ENCODE data around the gene CER1. TPM values are rescaled to one million over a fixed set of nuclear protein-coding genes. Genes with fewer than 3 reads are reported as not detected.

The CER1 gene
- total RNA-seq, 1 donor, result not detected

DNA sequence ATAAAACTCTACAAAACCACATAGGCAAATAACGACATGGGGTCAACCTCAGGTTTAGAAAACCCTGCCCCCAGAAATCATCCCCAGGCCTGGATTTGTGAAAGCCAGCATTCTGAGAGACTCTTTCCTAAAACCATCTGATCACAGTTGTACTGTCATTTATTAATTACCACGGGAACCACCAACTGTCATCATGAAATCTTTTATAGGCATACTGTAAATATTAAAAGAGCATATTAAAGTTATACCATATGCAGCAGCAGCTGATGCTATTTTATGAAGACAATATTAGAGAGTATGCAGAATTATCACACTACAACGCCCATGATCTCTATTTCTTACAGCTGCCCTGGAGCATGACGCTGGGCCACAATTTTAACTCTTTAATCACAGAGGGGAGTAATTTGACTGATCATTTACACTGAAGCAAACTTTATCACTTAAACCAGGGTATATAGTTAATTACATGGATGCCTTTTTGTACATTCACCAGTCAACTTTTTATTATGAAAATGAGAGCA lies 20.3 kb downstream of the CER1 start:
- H3K9me3 ChIP-seq (ENCODE audit: low read depth, low read length), result no peaks in the 10 kb centered on the region
- no peaks in the 10 kb centered on the region for H3K4me1 ChIP-seq (ENCODE audit: insufficient read depth, low read length)
- H3K27me3 ChIP-seq (ENCODE audit: insufficient read depth, low read length), result peaks cover 18% of the 10 kb centered on the region
- no peak overlapping the region for H3K27ac ChIP-seq (ENCODE audit: low read depth, low read length)
- H3K36me3 ChIP-seq (ENCODE audit: insufficient read depth, low read length), result no peaks in the 10 kb centered on the region
- no peaks in the 10 kb centered on the region for H3K79me2 ChIP-seq (ENCODE audit: insufficient read depth, low read length)
- H3K4me2 ChIP-seq (ENCODE audit: insufficient read depth, low read length), result no peak overlapping the region
- TF ChIP-seq, protein P1, sequence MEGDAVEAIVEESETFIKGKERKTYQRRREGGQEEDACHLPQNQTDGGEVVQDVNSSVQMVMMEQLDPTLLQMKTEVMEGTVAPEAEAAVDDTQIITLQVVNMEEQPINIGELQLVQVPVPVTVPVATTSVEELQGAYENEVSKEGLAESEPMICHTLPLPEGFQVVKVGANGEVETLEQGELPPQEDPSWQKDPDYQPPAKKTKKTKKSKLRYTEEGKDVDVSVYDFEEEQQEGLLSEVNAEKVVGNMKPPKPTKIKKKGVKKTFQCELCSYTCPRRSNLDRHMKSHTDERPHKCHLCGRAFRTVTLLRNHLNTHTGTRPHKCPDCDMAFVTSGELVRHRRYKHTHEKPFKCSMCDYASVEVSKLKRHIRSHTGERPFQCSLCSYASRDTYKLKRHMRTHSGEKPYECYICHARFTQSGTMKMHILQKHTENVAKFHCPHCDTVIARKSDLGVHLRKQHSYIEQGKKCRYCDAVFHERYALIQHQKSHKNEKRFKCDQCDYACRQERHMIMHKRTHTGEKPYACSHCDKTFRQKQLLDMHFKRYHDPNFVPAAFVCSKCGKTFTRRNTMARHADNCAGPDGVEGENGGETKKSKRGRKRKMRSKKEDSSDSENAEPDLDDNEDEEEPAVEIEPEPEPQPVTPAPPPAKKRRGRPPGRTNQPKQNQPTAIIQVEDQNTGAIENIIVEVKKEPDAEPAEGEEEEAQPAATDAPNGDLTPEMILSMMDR (IDR thresholded peaks at IDR 0.05; ENCODE audit: extremely low read depth, low read depth, low read length), result no peak
- DNase-seq (ENCODE audit: insufficient read length, low spot score, missing footprints), result no peak
- no peaks in the 10 kb centered on the region for H4K20me1 ChIP-seq (ENCODE audit: insufficient read depth, low read length)
- no peak overlapping the region for H2AFZ ChIP-seq (ENCODE audit: low read length)
- no peak overlapping the region for H3K4me3 ChIP-seq (ENCODE audit: insufficient read depth, low read length)

DNA sequence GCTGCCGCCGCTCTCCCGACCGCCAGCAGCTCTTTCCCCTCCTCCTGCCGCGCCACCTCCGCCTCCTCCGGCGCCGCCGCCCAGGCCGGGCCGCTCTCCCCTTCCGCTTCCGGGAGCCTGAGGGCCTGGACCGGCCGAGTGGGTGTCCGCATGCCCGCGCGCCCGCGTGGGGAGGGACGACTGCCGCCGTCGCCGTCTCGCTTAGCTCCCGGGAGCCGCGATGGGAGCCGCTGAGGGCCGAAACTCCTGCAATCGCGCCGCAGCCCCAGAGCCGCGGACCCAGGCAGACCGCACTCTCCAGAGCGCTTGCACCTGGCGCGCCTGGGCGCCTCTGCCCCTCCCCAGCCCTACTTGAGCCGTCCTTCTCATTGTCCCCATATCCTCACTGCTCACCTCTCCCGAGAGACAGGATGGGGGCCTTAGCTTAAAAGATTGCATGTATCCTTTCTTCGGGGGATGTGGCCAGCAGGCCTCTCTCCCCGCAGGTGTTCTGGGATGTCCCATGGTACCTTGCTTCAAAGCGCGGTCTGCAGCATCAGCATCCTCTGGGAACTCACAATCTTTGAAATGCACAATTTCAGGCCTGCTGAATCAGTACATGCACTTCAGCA lies 29.2 kb downstream of the CER1 start, which contains the start of gene ZDHHC21:
Gene ZDHHC21 (minus strand): TSS at position 182 of the 611 bp plus-strand sequence. CDS start 19,092 bp downstream, outside the sequence.
- TF ChIP-seq, protein P1 (IDR thresholded peaks at IDR 0.05; ENCODE audit: extremely low read depth, low read depth, low read length), result no peak
- H3K4me2 ChIP-seq (ENCODE audit: insufficient read depth, low read length), result peak within 1 kb of the TSS; percentile 88
- H3K4me1 ChIP-seq (ENCODE audit: insufficient read depth, low read length), result peaks cover 19% of the 10 kb centered on the region
- peak within 1 kb of the TSS; percentile 92 for H2AFZ ChIP-seq (ENCODE audit: low read length)
- H3K27me3 ChIP-seq (ENCODE audit: insufficient read depth, low read length), result peaks cover 16% of the 10 kb centered on the region
- H3K9me3 ChIP-seq (ENCODE audit: low read depth, low read length), result no peaks in the 10 kb centered on the region
- peaks cover 24% of the 10 kb centered on the region for H3K79me2 ChIP-seq (ENCODE audit: insufficient read depth, low read length)
- H3K27ac ChIP-seq (ENCODE audit: low read depth, low read length), result no peak within 1 kb of the TSS
- H4K20me1 ChIP-seq (ENCODE audit: insufficient read depth, low read length), result no peaks in the 10 kb centered on the region
- peaks cover 5% of the 10 kb centered on the region for H3K36me3 ChIP-seq (ENCODE audit: insufficient read depth, low read length)
- H3K4me3 ChIP-seq (ENCODE audit: insufficient read depth, low read length), result peak within 1 kb of the TSS; percentile 78
- peak; percentile 93 for DNase-seq (ENCODE audit: insufficient read length, low spot score, missing footprints)

DNA sequence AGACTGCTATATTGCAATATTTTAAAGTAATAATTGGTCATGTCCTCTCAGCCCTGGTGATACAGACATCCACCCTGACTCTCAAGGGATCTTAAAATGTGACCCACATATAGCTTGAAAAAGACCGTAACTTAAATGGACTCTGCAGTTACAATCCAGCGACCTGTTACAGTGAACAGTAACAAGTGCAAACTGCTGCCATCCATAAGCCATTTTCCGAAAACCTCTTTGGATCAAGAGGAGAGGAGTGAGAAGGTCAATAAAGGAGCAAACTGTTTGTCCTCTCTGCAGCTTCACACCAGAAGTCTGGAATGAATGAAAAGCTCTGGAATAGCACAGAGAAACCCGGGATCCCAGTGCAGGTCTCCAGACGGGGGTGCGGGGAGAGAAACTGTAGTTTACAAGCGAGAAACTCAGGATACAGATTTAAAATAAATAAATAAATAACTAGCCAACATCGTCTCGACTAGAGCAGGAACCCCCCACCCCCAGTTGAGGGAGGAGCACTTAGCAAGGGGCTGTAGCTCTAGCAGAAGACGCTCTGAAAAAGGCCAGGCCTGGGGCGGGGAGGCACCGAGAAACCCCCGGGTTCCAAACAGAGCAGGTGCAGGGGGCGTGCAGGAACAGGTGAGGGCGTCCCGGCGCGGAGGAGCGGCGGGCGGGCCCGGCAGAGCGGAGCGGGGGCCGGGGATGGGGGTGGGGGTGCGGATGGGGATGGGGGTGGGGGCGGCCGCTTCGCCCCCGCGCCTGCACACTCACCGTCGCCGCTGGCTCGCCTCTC lies 29.9 kb downstream of the CER1 start:
- peaks cover 19% of the 10 kb centered on the region for H3K4me1 ChIP-seq (ENCODE audit: insufficient read depth, low read length)
- peak overlapping the region; percentile 88 for H3K4me2 ChIP-seq (ENCODE audit: insufficient read depth, low read length)
- H3K27ac ChIP-seq (ENCODE audit: low read depth, low read length), result no peak overlapping the region
- peaks cover 5% of the 10 kb centered on the region for H3K36me3 ChIP-seq (ENCODE audit: insufficient read depth, low read length)
- H3K4me3 ChIP-seq (ENCODE audit: insufficient read depth, low read length), result peak overlapping the region; percentile 78
- peaks cover 10% of the 10 kb centered on the region for H3K27me3 ChIP-seq (ENCODE audit: insufficient read depth, low read length)
- no peaks in the 10 kb centered on the region for H3K9me3 ChIP-seq (ENCODE audit: low read depth, low read length)
- peaks cover 24% of the 10 kb centered on the region for H3K79me2 ChIP-seq (ENCODE audit: insufficient read depth, low read length)
- TF ChIP-seq, protein P1 (IDR thresholded peaks at IDR 0.05; ENCODE audit: extremely low read depth, low read depth, low read length), result no peak
- H4K20me1 ChIP-seq (ENCODE audit: insufficient read depth, low read length), result no peaks in the 10 kb centered on the region
- peak; percentile 65 for DNase-seq (ENCODE audit: insufficient read length, low spot score, missing footprints)
- H2AFZ ChIP-seq (ENCODE audit: low read length), result peak overlapping the region; percentile 80

Measured in osteoblast (primary cell).